ENCODE data around the gene ZBTB21. TPM values are rescaled to one million over a fixed set of nuclear protein-coding genes. Genes with fewer than 3 reads are reported as not detected.

The ZBTB21 gene
- total and polyA plus RNA-seq, 4 donors = 7.3 to 14.6 (median 10.4) TPM

GRCh38 chr21:42040411-42041180 lies 30.4 kb upstream of the ZBTB21 start:
- Histone ChIP-seq H3K36me3 (ENCODE audit: control insufficient read depth, insufficient read depth, low read length) (no peaks in the 10 kb centered on the region), H3K27ac (ENCODE audit: low read depth, low read length) (no peak overlapping the region), H3K9me3 (ENCODE audit: control insufficient read depth, insufficient read depth, low read length) (no peaks in the 10 kb centered on the region), H3K4me3 (ENCODE audit: low read depth, low read length) (no peak overlapping the region), H3K27me3 (ENCODE audit: control insufficient read depth, insufficient read depth, low read length) (no peaks in the 10 kb centered on the region), H3K4me1 (ENCODE audit: control insufficient read depth, insufficient read depth, low read length) (peaks cover 13% of the 10 kb centered on the region)
- DNase-seq (ENCODE audit: low read depth in 4 of 6, low spot score in 6 of 6) = no peak
- 84% methylated on average over 13 of the region's 18 CpGs for WGBS (ENCODE audit: insufficient coverage)

DNA sequence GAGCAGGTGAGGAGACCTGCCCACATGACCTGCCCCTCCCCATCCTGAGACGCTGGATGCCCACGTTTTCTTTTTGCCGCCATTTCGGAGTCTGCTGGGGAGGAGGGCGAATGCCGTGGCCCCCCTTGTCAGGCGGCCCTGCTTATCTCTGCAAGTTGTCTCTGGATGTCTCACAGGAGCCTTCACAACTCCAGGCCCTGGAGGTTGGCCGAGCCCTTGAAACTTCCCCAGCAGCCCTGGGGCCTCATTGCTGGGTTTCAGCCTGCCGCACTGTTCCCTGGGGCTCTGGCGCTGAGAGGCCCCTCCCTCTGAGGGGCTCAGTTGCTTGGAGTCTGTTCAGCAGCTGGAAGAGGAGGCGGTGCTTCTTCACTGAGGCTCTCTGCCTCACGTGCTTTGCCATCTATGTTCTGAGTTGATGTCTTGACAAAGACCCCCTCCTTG lies 29.8 kb upstream of the ZBTB21 start:
- no peaks in the 10 kb centered on the region for H3K27me3 ChIP-seq (ENCODE audit: control insufficient read depth, insufficient read depth, low read length)
- H3K27ac ChIP-seq (ENCODE audit: low read depth, low read length) = no peak overlapping the region
- DNase-seq (ENCODE audit: low read depth in 4 of 6, low spot score in 6 of 6) = no peak
- no peak overlapping the region for H3K4me3 ChIP-seq (ENCODE audit: low read depth, low read length)
- peaks cover 13% of the 10 kb centered on the region for H3K4me1 ChIP-seq (ENCODE audit: control insufficient read depth, insufficient read depth, low read length)
- no peaks in the 10 kb centered on the region for H3K36me3 ChIP-seq (ENCODE audit: control insufficient read depth, insufficient read depth, low read length)
- whole genome bisulfite sequencing (ENCODE audit: insufficient coverage) = 60% methylated on average over 12 of the region's 12 CpGs
- H3K9me3 ChIP-seq (ENCODE audit: control insufficient read depth, insufficient read depth, low read length) = no peaks in the 10 kb centered on the region

DNA sequence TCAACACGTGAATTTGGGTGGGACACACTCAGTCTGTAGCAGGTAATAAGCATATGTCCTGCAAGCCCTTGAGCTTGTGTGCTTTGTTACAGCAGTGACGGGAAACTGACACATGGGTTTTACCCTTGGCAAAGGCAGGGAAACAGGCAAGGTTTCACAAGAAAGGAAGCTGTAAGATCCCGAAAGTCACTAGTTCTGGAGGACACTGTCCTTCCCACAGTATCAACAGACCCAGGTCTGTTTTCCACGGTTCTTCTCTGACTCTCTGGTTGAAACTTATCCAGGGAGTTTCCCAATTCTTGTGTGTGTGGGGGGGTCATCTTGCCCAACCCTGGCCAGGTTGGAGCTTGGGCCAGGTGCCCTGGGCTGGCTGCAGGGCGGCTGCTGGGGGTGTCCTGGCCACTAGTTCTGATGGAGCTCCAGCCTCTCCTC lies 29.3 kb upstream of the ZBTB21 start:
- H3K4me1 ChIP-seq (ENCODE audit: control insufficient read depth, insufficient read depth, low read length) = peaks cover 13% of the 10 kb centered on the region
- no peak overlapping the region for H3K27ac ChIP-seq (ENCODE audit: low read depth, low read length)
- no peaks in the 10 kb centered on the region for H3K9me3 ChIP-seq (ENCODE audit: control insufficient read depth, insufficient read depth, low read length)
- no peaks in the 10 kb centered on the region for H3K36me3 ChIP-seq (ENCODE audit: control insufficient read depth, insufficient read depth, low read length)
- no peak overlapping the region for H3K4me3 ChIP-seq (ENCODE audit: low read depth, low read length)
- WGBS (ENCODE audit: insufficient coverage) = 80% methylated on average over 3 of the region's 5 CpGs
- no peak for DNase-seq (ENCODE audit: low read depth in 4 of 6, low spot score in 6 of 6)
- H3K27me3 ChIP-seq (ENCODE audit: control insufficient read depth, insufficient read depth, low read length) = no peaks in the 10 kb centered on the region

- Histone ChIP-seq H3K9me3 (ENCODE audit: control insufficient read depth, insufficient read depth, low read length) (no peaks in the 10 kb centered on the region), H3K4me3 (ENCODE audit: low read depth, low read length) (no peak overlapping the region), H3K4me1 (ENCODE audit: control insufficient read depth, insufficient read depth, low read length) (peaks cover 13% of the 10 kb centered on the region), H3K27ac (ENCODE audit: low read depth, low read length) (no peak overlapping the region), H3K36me3 (ENCODE audit: control insufficient read depth, insufficient read depth, low read length) (no peaks in the 10 kb centered on the region), H3K27me3 (ENCODE audit: control insufficient read depth, insufficient read depth, low read length) (no peaks in the 10 kb centered on the region)
- DNase-seq (ENCODE audit: low read depth in 4 of 6, low spot score in 6 of 6) = no peak
- WGBS (ENCODE audit: insufficient coverage) = 100% methylated on average over 5 of the region's 8 CpGs
Observed at GRCh38 chr21:42038826-42039425, 28.8 kb upstream of the ZBTB21 start.

GRCh38 chr21:42038393-42038792 lies 28.2 kb upstream of the ZBTB21 start:
- no peaks in the 10 kb centered on the region for H3K36me3 ChIP-seq (ENCODE audit: control insufficient read depth, insufficient read depth, low read length)
- DNase-seq (ENCODE audit: low read depth in 4 of 6, low spot score in 6 of 6) = no peak
- H3K4me3 ChIP-seq (ENCODE audit: low read depth, low read length) = no peak overlapping the region
- WGBS (ENCODE audit: insufficient coverage) = 63% methylated on average over 7 of the region's 10 CpGs
- no peaks in the 10 kb centered on the region for H3K27me3 ChIP-seq (ENCODE audit: control insufficient read depth, insufficient read depth, low read length)
- H3K27ac ChIP-seq (ENCODE audit: low read depth, low read length) = no peak overlapping the region
- H3K4me1 ChIP-seq (ENCODE audit: control insufficient read depth, insufficient read depth, low read length) = peaks cover 13% of the 10 kb centered on the region
- no peaks in the 10 kb centered on the region for H3K9me3 ChIP-seq (ENCODE audit: control insufficient read depth, insufficient read depth, low read length)

GRCh38 chr21:42037943-42038342 lies 27.8 kb upstream of the ZBTB21 start:
- DNase-seq (ENCODE audit: low read depth in 4 of 6, low spot score in 6 of 6) = peak in 2 of 6 donors; percentile 49 to 58
- H3K27ac ChIP-seq (ENCODE audit: low read depth, low read length) = no peak overlapping the region
- no peaks in the 10 kb centered on the region for H3K9me3 ChIP-seq (ENCODE audit: control insufficient read depth, insufficient read depth, low read length)
- 25% methylated on average over 9 of the region's 12 CpGs for WGBS (ENCODE audit: insufficient coverage)
- H3K27me3 ChIP-seq (ENCODE audit: control insufficient read depth, insufficient read depth, low read length) = no peaks in the 10 kb centered on the region
- H3K36me3 ChIP-seq (ENCODE audit: control insufficient read depth, insufficient read depth, low read length) = no peaks in the 10 kb centered on the region
- H3K4me3 ChIP-seq (ENCODE audit: low read depth, low read length) = no peak overlapping the region
- H3K4me1 ChIP-seq (ENCODE audit: control insufficient read depth, insufficient read depth, low read length) = peaks cover 13% of the 10 kb centered on the region

GRCh38 chr21:42037516-42037915 lies 27.4 kb upstream of the ZBTB21 start:
- no peak for DNase-seq (ENCODE audit: low read depth in 4 of 6, low spot score in 6 of 6)
- no peaks in the 10 kb centered on the region for H3K27me3 ChIP-seq (ENCODE audit: control insufficient read depth, insufficient read depth, low read length)
- H3K4me1 ChIP-seq (ENCODE audit: control insufficient read depth, insufficient read depth, low read length) = peaks cover 13% of the 10 kb centered on the region
- no peak overlapping the region for H3K27ac ChIP-seq (ENCODE audit: low read depth, low read length)
- no peaks in the 10 kb centered on the region for H3K9me3 ChIP-seq (ENCODE audit: control insufficient read depth, insufficient read depth, low read length)
- no peak overlapping the region for H3K4me3 ChIP-seq (ENCODE audit: low read depth, low read length)
- H3K36me3 ChIP-seq (ENCODE audit: control insufficient read depth, insufficient read depth, low read length) = no peaks in the 10 kb centered on the region
- 92% methylated on average over 5 of the region's 9 CpGs for WGBS (ENCODE audit: insufficient coverage)

GRCh38 chr21:42036313-42036712 lies 26.2 kb upstream of the ZBTB21 start:
- DNase-seq (ENCODE audit: low read depth in 4 of 6, low spot score in 6 of 6) = no peak
- Histone ChIP-seq H3K4me3 (ENCODE audit: low read depth, low read length) (no peak overlapping the region), H3K4me1 (ENCODE audit: control insufficient read depth, insufficient read depth, low read length) (peaks cover 18% of the 10 kb centered on the region), H3K36me3 (ENCODE audit: control insufficient read depth, insufficient read depth, low read length) (no peaks in the 10 kb centered on the region), H3K9me3 (ENCODE audit: control insufficient read depth, insufficient read depth, low read length) (no peaks in the 10 kb centered on the region), H3K27me3 (ENCODE audit: control insufficient read depth, insufficient read depth, low read length) (no peaks in the 10 kb centered on the region), H3K27ac (ENCODE audit: low read depth, low read length) (no peak overlapping the region)
- WGBS (ENCODE audit: insufficient coverage) = 100% methylated on average over 2 of the region's 2 CpGs

GRCh38 chr21:42032968-42033367 lies 22.8 kb upstream of the ZBTB21 start:
- Histone ChIP-seq H3K27me3 (ENCODE audit: control insufficient read depth, insufficient read depth, low read length) (no peaks in the 10 kb centered on the region), H3K4me3 (ENCODE audit: low read depth, low read length) (no peak overlapping the region), H3K36me3 (ENCODE audit: control insufficient read depth, insufficient read depth, low read length) (no peaks in the 10 kb centered on the region), H3K9me3 (ENCODE audit: control insufficient read depth, insufficient read depth, low read length) (no peaks in the 10 kb centered on the region), H3K4me1 (ENCODE audit: control insufficient read depth, insufficient read depth, low read length) (peaks cover 8% of the 10 kb centered on the region), H3K27ac (ENCODE audit: low read depth, low read length) (no peak overlapping the region)
- 89% methylated on average over 3 of the region's 3 CpGs for WGBS (ENCODE audit: insufficient coverage)
- no peak for DNase-seq (ENCODE audit: low read depth in 4 of 6, low spot score in 6 of 6)

DNA sequence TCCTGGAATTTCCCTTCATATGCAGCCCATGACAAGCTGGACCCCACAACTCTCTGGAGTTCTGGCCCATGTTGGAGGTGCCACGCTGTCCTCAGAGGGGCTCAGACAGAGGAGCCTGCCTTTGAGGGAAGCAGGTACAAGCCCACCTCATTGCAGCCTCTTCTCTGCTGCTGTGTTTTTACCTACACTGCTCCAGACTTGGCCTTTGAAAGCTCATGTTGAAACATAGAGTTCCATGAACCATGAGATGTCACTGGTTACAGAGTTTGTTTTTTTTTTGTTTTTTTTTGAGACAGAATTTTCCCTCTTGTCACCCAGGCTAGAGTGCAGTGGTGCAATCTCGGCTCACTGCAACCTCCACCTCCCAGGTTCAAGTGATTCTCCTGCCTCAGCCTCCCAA lies 22.1 kb upstream of the ZBTB21 start:
- no peak overlapping the region for H3K4me3 ChIP-seq (ENCODE audit: low read depth, low read length)
- H3K27me3 ChIP-seq (ENCODE audit: control insufficient read depth, insufficient read depth, low read length) = no peaks in the 10 kb centered on the region
- 83% methylated on average over 1 of the region's 2 CpGs for WGBS (ENCODE audit: insufficient coverage)
- no peak overlapping the region for H3K27ac ChIP-seq (ENCODE audit: low read depth, low read length)
- no peak for DNase-seq (ENCODE audit: low read depth in 4 of 6, low spot score in 6 of 6)
- H3K36me3 ChIP-seq (ENCODE audit: control insufficient read depth, insufficient read depth, low read length) = no peaks in the 10 kb centered on the region
- no peaks in the 10 kb centered on the region for H3K9me3 ChIP-seq (ENCODE audit: control insufficient read depth, insufficient read depth, low read length)
- H3K4me1 ChIP-seq (ENCODE audit: control insufficient read depth, insufficient read depth, low read length) = peaks cover 5% of the 10 kb centered on the region
